Activated T-cell treated with anti-CD3 and anti-CD28 coated beads for 1 hour (primary cell): ENCODE results near the gene FBP2.
"Not testable (repeated sequence)": the region's sequence is repeated elsewhere in the genome, so short reads cannot be mapped to it uniquely, and the experiment has no call there.

Experiments
- DNase-seq: peaks from one replicate; pipeline ENCODE4 v3.0.0-alpha.2; 2020; ENCODE audit warnings: low read depth

Gene FBP2

GRCh38 chr9:94606646-94607422 lies 13.2 kb upstream of the FBP2 start:
- no peak for DNase-seq

- DNase-seq, result peak; percentile 38
Observed at GRCh38 chr9:94603259-94604160, 9.9 kb upstream of the FBP2 start.

GRCh38 chr9:94602666-94603065 lies 9.0 kb upstream of the FBP2 start:
- no peak for DNase-seq

GRCh38 chr9:94600715-94601114 lies 7.1 kb upstream of the FBP2 start:
- DNase-seq, result no peak

GRCh38 chr9:94600258-94600657 lies 6.6 kb upstream of the FBP2 start:
- no peak for DNase-seq

GRCh38 chr9:94599102-94599501 lies 5.5 kb upstream of the FBP2 start:
- DNase-seq, result no peak

GRCh38 chr9:94592683-94593082 lies 941 bp downstream of the FBP2 start:
- not testable (repeated sequence) for DNase-seq

- DNase-seq, result no peak
Observed at GRCh38 chr9:94591876-94592275, 1.7 kb downstream of the FBP2 start.

GRCh38 chr9:94591046-94591545 lies 2.5 kb downstream of the FBP2 start:
- not testable (repeated sequence) for DNase-seq

- no peak for DNase-seq
Observed at GRCh38 chr9:94588681-94589080, 4.9 kb downstream of the FBP2 start.

GRCh38 chr9:94586814-94587213 lies 6.8 kb downstream of the FBP2 start:
- DNase-seq, result no peak

GRCh38 chr9:94586316-94586715 lies 7.3 kb downstream of the FBP2 start:
- DNase-seq, result no peak

- no peak for DNase-seq
Observed at GRCh38 chr9:94584555-94584954, 9.1 kb downstream of the FBP2 start.

- DNase-seq, result no peak
Observed at GRCh38 chr9:94581728-94582127, 11.9 kb downstream of the FBP2 start.

- DNase-seq, result no peak
Observed at GRCh38 chr9:94577571-94577970, 16.1 kb downstream of the FBP2 start.

GRCh38 chr9:94577036-94577435 lies 16.6 kb downstream of the FBP2 start:
- no peak for DNase-seq

GRCh38 chr9:94576131-94576530 lies 17.5 kb downstream of the FBP2 start:
- DNase-seq, result no peak

GRCh38 chr9:94568972-94569712 lies 24.5 kb downstream of the FBP2 start:
- DNase-seq, result no peak

GRCh38 chr9:94568250-94568889 lies 25.3 kb downstream of the FBP2 start:
- no peak for DNase-seq

GRCh38 chr9:94567271-94567670 lies 26.4 kb downstream of the FBP2 start:
- no peak for DNase-seq

GRCh38 chr9:94566550-94566949 lies 27.1 kb downstream of the FBP2 start:
- no peak for DNase-seq

GRCh38 chr9:94564279-94564678 lies 29.3 kb downstream of the FBP2 start:
- not testable (repeated sequence) for DNase-seq
